Measurements from ENCODE around the gene KMT5B. TPM values are rescaled to one million over a fixed set of nuclear protein-coding genes. Genes with fewer than 3 reads are reported as not detected.
A peak's percentile ranks its signal among the peaks of the same experiment; 100 is the strongest.

The KMT5B gene
- total RNA-seq, 1 donor from 2014 or later, result 64.7 TPM

DNA sequence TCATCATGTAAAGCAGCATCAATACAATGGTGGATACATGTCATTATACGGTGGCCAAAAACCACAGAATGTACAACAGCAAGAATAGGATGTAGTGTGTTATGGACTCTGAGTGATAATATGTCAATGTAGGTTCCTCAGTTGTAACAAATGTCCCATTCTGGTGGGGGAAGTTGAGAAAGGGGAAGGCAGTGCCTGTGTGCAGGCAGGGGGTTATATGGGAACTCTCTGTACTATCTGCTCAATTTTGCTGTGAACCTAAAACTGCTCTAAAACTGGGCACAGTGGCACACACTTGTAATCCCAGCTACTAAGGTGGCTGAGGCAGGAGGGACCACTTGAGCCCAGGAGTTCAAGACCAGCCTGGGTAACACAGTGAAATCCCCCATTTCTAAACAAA lies 97.8 kb downstream of the KMT5B start:
- peaks cover 10% of the 10 kb centered on the region for H3K36me3 Mint-ChIP-seq
- H3K4me1 Mint-ChIP-seq, result peaks cover 31% of the 10 kb centered on the region
- H3K27ac Mint-ChIP-seq, result peak overlapping the region; percentile 12
- no peak overlapping the region for H3K4me3 Mint-ChIP-seq
- no peaks in the 10 kb centered on the region for H3K9me3 Mint-ChIP-seq
- no peaks in the 10 kb centered on the region for H3K27me3 Mint-ChIP-seq (ENCODE audit: low read depth)
- TF ChIP-seq, protein P1, sequence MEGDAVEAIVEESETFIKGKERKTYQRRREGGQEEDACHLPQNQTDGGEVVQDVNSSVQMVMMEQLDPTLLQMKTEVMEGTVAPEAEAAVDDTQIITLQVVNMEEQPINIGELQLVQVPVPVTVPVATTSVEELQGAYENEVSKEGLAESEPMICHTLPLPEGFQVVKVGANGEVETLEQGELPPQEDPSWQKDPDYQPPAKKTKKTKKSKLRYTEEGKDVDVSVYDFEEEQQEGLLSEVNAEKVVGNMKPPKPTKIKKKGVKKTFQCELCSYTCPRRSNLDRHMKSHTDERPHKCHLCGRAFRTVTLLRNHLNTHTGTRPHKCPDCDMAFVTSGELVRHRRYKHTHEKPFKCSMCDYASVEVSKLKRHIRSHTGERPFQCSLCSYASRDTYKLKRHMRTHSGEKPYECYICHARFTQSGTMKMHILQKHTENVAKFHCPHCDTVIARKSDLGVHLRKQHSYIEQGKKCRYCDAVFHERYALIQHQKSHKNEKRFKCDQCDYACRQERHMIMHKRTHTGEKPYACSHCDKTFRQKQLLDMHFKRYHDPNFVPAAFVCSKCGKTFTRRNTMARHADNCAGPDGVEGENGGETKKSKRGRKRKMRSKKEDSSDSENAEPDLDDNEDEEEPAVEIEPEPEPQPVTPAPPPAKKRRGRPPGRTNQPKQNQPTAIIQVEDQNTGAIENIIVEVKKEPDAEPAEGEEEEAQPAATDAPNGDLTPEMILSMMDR (IDR thresholded peaks at IDR 0.05; ENCODE audit: unreplicated experiment), result no peak
- DNase-seq (ENCODE audit: low spot score in 2 of 2, unreplicated experiment in 2 of 2), result no peak

DNA sequence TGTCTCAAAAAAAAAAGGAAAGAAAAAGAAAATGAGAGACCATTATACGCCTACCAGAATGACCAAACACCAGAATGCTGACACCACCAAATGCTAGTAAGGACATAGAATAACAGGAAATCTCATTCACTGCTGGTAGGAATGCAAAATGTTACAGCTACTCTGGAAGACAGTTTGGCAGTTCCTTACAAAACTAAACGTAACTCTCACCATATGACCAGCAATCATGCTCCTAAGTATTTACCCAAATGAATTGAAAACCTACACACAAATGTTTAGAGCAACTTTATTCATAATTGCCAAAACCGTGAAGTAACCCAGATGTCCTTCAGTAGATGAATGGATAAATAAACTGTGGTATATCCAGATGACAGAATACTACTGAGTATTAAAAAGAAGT lies 99.1 kb downstream of the KMT5B start:
- Mint-ChIP-seq H3K4me1 (peaks cover 22% of the 10 kb centered on the region), H3K4me3 (no peak overlapping the region), H3K27ac (peak overlapping the region; percentile 71), H3K27me3 (ENCODE audit: low read depth) (no peaks in the 10 kb centered on the region), H3K36me3 (peaks cover 14% of the 10 kb centered on the region), H3K9me3 (no peaks in the 10 kb centered on the region)
- TF ChIP-seq, protein P1 (IDR thresholded peaks at IDR 0.05; ENCODE audit: unreplicated experiment), result no peak
- DNase-seq (ENCODE audit: low spot score in 2 of 2, unreplicated experiment in 2 of 2), result no peak

DNA sequence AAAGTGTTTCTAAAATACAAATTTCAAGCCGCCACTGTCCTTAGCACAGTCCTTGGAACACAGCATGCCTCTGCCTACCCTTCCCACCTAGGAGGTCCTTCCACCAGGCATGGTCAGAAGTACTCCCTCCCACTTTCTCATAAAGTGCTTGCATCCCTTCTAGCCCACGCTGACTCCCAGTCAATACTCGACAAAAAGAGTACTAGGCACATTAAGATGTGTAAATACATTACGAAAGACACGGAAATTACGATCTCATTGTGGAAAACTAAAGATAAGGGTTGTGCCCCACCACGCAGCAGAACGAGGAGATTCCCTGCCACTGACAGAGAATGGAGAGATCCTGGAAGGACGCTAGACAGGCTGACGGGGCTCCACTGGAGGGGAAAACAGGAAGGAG lies 105.4 kb downstream of the KMT5B start:
- H3K4me3 Mint-ChIP-seq, result no peak overlapping the region

DNA sequence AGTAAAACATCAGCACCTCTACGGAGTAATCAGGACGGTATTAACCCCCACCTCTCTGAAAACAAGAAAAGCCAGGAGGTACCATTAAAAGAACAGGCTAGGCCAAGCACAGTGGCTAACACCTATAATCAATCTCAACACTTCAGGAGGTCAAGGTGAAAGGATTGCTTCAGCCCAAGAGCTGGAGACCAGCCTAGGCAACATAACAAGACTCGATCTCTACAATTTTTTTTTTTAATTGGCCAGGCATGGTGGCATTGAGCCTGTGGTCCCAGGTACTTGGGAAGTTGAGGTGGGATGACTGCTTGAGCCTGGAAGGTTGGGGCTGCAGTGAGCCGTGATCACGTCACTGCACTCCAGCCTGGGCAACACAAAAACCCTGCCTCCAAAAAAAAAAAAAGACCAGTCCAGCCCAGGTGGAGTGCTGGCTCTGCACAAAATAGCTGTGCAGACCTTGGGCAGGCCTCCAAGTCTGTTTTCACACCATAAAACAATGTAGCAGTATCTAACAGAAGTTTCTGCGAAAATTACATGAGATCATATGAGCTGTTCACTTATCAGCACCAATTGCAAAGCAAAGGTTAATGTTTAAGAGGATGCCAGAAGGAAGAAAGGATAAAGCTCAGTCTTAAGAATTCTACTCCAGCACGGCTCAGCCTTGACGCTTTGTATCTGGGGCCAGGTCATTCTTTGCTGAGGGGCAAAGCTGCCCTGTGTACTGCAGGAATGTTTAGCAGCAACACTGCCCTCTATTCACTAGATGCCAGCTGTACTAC lies 106.7 kb downstream of the KMT5B start:
- peaks cover 21% of the 10 kb centered on the region for H3K36me3 Mint-ChIP-seq
- peaks cover 6% of the 10 kb centered on the region for H3K9me3 Mint-ChIP-seq
- peaks cover 24% of the 10 kb centered on the region for H3K4me1 Mint-ChIP-seq
- H3K4me3 Mint-ChIP-seq, result no peak overlapping the region
- TF ChIP-seq, protein P1 (IDR thresholded peaks at IDR 0.05; ENCODE audit: unreplicated experiment), result no peak
- no peak for DNase-seq (ENCODE audit: low spot score in 2 of 2, unreplicated experiment in 2 of 2)
- H3K27me3 Mint-ChIP-seq (ENCODE audit: low read depth), result no peaks in the 10 kb centered on the region
- peak overlapping the region; percentile 84 for H3K27ac Mint-ChIP-seq

More for the DNA sequence above, 105.4 kb downstream of the KMT5B start:
- TF ChIP-seq, protein P1 (IDR thresholded peaks at IDR 0.05; ENCODE audit: unreplicated experiment), result no peak
- Mint-ChIP-seq H3K36me3 (peaks cover 19% of the 10 kb centered on the region), H3K27ac (peak overlapping the region; percentile 59), H3K4me1 (peaks cover 24% of the 10 kb centered on the region), H3K27me3 (ENCODE audit: low read depth) (no peaks in the 10 kb centered on the region), H3K9me3 (no peaks in the 10 kb centered on the region)
- DNase-seq (ENCODE audit: low spot score in 2 of 2, unreplicated experiment in 2 of 2), result no peak

Other genes starting within 250 kb of the KMT5B start
- 19.0 to 23.7 TPM (median 20.4 TPM) in 3 replicates for gene UNC93B1, start 209.2 kb downstream of the KMT5B start, total RNA-seq
- 1.4 to 1.8 TPM (median 1.7 TPM) in 3 replicates for gene ALDH3B1, start 203.0 kb downstream of the KMT5B start, total RNA-seq
- 125 to 140 TPM (median 132 TPM) in 3 replicates for gene NDUFS8, start 182.6 kb downstream of the KMT5B start, total RNA-seq
- gene TCIRG1, start 174.3 kb downstream of the KMT5B start, total RNA-seq, result 60.0 to 63.4 TPM (median 60.5 TPM) in 3 replicates
- 71.8 to 74.4 TPM (median 72.8 TPM) in 3 replicates for gene CHKA, start 91.9 kb downstream of the KMT5B start, total RNA-seq
- 37.7 to 41.8 TPM (median 39.8 TPM) in 3 replicates for gene C11orf24, start 58.7 kb upstream of the KMT5B start, total RNA-seq
- gene LRP5, start 99.3 kb upstream of the KMT5B start, total RNA-seq, result 72.5 to 76.6 TPM (median 74.7 TPM) in 3 replicates
- 133 to 141 TPM (median 137 TPM) in 3 replicates for gene PPP6R3, start 247.5 kb upstream of the KMT5B start, total RNA-seq

Measured in mesothelial cell of epicardium (in vitro differentiated cells).